Left lung (tissue), 10 donors: ENCODE results near the gene SPEG. TPM values are rescaled to one million over a fixed set of nuclear protein-coding genes. Genes with fewer than 3 reads are reported as not detected.
A peak's percentile ranks its signal among the peaks of the same experiment; 100 is the strongest.

Source experiments
- ATAC-seq: fragments of 200-7000 bp; cut with Tn5 transposase; one replicate; pipeline ENCODE4 v1.9.1; 2020; ENCODE audit warnings: moderate library complexity
- DNase-seq, 4 donors: peaks; one replicate each; pipeline ENCODE4 v3.0.0-alpha.2; 2013 to 2020
- H3K27ac ChIP-seq, 2 donors: fragments of 200-600 bp; sonication (generic) in 1 of 2; one replicate each; pipeline versions ENCODE4 v1.5.0 to v1.8.0; 2020 to 2021
- H3K27me3 ChIP-seq, 2 donors: fragments of 200-600 bp; sonication (generic) in 1 of 2; one replicate each; pipeline versions ENCODE4 v1.5.0 to v1.8.0; 2020 to 2021
- H3K36me3 ChIP-seq, 2 donors: fragments of 200-600 bp; sonication (generic) in 1 of 2; one replicate each; pipeline versions ENCODE4 v1.5.0 to v1.8.0; 2020 to 2021
- H3K4me1 ChIP-seq, 2 donors: fragments of 200-600 bp; one replicate each; pipeline ENCODE4 v1.8.0; 2021
- H3K4me3 ChIP-seq, 2 donors: fragments of 200-600 bp; sonication (generic) in 1 of 2; one replicate each; pipeline versions ENCODE4 v1.5.0 to v1.8.0; 2020 to 2021; ENCODE audit warnings: mild to moderate bottlenecking in 1 of 2
- H3K9me3 ChIP-seq, 2 donors: fragments of 200-600 bp; sonication (generic) in 1 of 2; one replicate each; pipeline versions ENCODE4 v1.5.0 to v1.8.0; 2020 to 2021
- CTCF ChIP-seq, 2 donors: fragments of 200-600 bp; sonication (generic) in 1 of 2; IDR thresholded peaks; one replicate each; pipeline versions ENCODE4 v1.5.0 to v1.8.0; 2021; ENCODE audit warnings: antibody characterized with exemption in 2 of 2
- intact Hi-C, 2 donors: fragments of 100-400 bp; cut with DNase I; formaldehyde crosslinking; loops; one replicate each; pipeline versions ENCODE4 v1.11.2 to v1.14.2; 2022
- polyA plus RNA-seq, 6 donors: library from polyadenylated mRNA; unstranded; fragments of 120-200 nt; gene quantifications; one replicate each; pipeline ENCODE4 v1.2.1, GENCODE V29; 2013; ENCODE audit not compliant: insufficient read length in 6 of 6
- total RNA-seq, 2 donors: library from RNA; stranded (reverse); fragmentation: NEBNext Ultra II Directional; extraction: Animal tissue kit (Norgen Biotek cat#: 25700); gene quantifications; one replicate each; pipeline ENCODE4 v1.2.1, GENCODE V29; 2021
- donor health status: DM: no; HTN: yes; CAD: no.
- donor health status: DM: no; HTN: no; CAD: no.

SPEG gene
- total and polyA plus RNA-seq, 8 donors, result 7.3 to 34.2 (median 25.1) TPM

GRCh38 chr2:219484343-219485200 is 49.9 kb downstream of the SPEG start:
- no peaks in the 10 kb centered on the region for H3K36me3 ChIP-seq
- H3K9me3 ChIP-seq, result no peaks in the 10 kb centered on the region
- H3K27me3 ChIP-seq, result peaks cover 33 to 95% of the 10 kb centered on the region in 2 donors
- no peak overlapping the region for H3K27ac ChIP-seq
- no peak overlapping the region for H3K4me3 ChIP-seq
- peaks cover 0 to 16% of the 10 kb centered on the region in 2 donors for H3K4me1 ChIP-seq
- ATAC-seq (peak; percentile 44), DNase-seq (peak in 2 of 4 donors; percentile 30 to 73)
- TF ChIP-seq CTCF (IDR thresholded peaks at IDR 0.05), result no peak
- intact Hi-C loops, result no loop called here

GRCh38 chr2:219485201-219485580 is 50.5 kb downstream of the SPEG start:
- TF ChIP-seq CTCF (IDR thresholded peaks at IDR 0.05), result no peak
- Histone ChIP-seq H3K9me3 (no peaks in the 10 kb centered on the region), H3K27me3 (peaks cover 33 to 95% of the 10 kb centered on the region in 2 donors), H3K4me3 (no peak overlapping the region), H3K36me3 (no peaks in the 10 kb centered on the region), H3K4me1 (peaks cover 0 to 16% of the 10 kb centered on the region in 2 donors), H3K27ac (no peak overlapping the region)
- intact Hi-C loops, result no loop called here
- ATAC-seq (no peak), DNase-seq (peak in 1 of 4 donors; percentile 53)

GRCh38 chr2:219486380-219486959 is 51.8 kb downstream of the SPEG start:
- Histone ChIP-seq H3K27me3 (peaks cover 33 to 97% of the 10 kb centered on the region in 2 donors), H3K4me1 (peaks cover 0 to 16% of the 10 kb centered on the region in 2 donors), H3K4me3 (no peak overlapping the region), H3K27ac (no peak overlapping the region), H3K9me3 (no peaks in the 10 kb centered on the region), H3K36me3 (no peaks in the 10 kb centered on the region)
- intact Hi-C loops, result no loop called here
- TF ChIP-seq CTCF (IDR thresholded peaks at IDR 0.05), result no peak
- DNase-seq (peak in 1 of 4 donors; percentile 35), ATAC-seq (no peak)

- Histone ChIP-seq H3K4me1 (peaks cover 0 to 16% of the 10 kb centered on the region in 2 donors), H3K4me3 (no peak overlapping the region), H3K36me3 (no peaks in the 10 kb centered on the region), H3K27ac (no peak overlapping the region), H3K9me3 (no peaks in the 10 kb centered on the region), H3K27me3 (peaks cover 27 to 98% of the 10 kb centered on the region in 2 donors)
- TF ChIP-seq CTCF (IDR thresholded peaks at IDR 0.05), result no peak
- DNase-seq, result peak in 1 of 4 donors; percentile 60
- intact Hi-C loops, result no loop called here
- ATAC-seq, result no peak
These were observed 53.7 kb downstream of the SPEG start for GRCh38 chr2:219488149-219488843.

- Histone ChIP-seq H3K27ac (no peak overlapping the region), H3K36me3 (no peaks in the 10 kb centered on the region), H3K27me3 (peaks cover 22 to 98% of the 10 kb centered on the region in 2 donors), H3K4me3 (no peak overlapping the region), H3K4me1 (peaks cover 0 to 13% of the 10 kb centered on the region in 2 donors), H3K9me3 (no peaks in the 10 kb centered on the region)
- TF ChIP-seq CTCF (IDR thresholded peaks at IDR 0.05), result no peak
- no peak for ATAC-seq
- peak in 1 of 4 donors; percentile 53 for DNase-seq
- intact Hi-C loops, result no loop called here
These were observed 54.2 kb downstream of the SPEG start for GRCh38 chr2:219488844-219489194.
